HG03460 (cell line): ENCODE results near the gene DIS3L2.

Experiments used
- ATAC-seq: cut with Tn5 transposase; IDR thresholded peaks from one replicate; pipeline ENCODE4 v1.9.1; 2021; ENCODE audit not compliant: unreplicated experiment

Gene DIS3L2

GRCh38 chr2:232340171-232340935 is 378.8 kb downstream of the DIS3L2 start:
- no peak for ATAC-seq

- ATAC-seq, result no peak
These were observed 379.7 kb downstream of the DIS3L2 start for GRCh38 chr2:232341061-232341738.

- no peak for ATAC-seq
These were observed 380.2 kb downstream of the DIS3L2 start for GRCh38 chr2:232341739-232342126.

DNA sequence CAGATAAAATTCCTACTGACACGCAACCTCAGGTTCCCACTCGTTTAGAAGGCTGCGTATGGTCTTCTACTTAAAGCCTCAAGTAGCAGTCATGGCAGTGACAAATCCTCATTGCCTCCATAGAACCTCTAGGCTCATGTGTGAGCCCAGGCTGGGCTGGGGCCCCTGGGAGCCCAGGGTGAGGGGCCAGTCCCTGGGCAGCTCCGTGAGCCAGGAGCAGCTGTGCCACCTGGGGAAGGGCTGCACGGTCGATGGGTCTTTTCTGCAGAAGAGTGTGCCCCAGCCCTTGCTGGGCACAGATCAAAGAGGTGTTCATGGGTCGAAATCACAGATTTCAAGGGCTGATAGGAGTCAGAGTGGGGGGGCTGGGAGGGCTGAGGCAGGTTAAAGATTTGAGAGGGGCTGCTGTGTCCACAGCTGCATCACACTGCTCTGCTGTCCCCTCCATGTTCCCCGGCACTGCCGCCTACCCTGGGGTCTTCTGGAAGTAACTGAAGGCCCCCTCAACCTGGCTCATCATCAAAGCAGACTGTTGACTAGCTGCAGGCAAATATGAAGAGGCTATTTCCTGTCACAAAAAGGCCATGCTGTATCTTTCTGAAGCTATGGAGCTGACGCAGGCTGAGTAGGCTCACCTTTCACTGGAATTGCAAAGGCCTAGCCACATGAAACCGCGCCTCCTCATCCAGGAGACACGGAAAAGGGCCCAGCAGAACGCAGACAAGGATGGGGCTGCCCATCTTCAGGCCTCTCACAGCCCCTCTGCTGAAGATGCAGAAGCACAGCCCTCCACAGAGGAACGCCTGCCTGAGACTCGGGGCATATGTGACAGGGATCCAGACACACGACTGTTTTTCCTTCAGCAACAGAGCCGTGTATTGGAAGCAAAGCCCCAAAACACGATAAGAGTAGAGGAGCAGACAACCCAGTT is 381.4 kb downstream of the DIS3L2 start:
- ATAC-seq, result no peak

DNA sequence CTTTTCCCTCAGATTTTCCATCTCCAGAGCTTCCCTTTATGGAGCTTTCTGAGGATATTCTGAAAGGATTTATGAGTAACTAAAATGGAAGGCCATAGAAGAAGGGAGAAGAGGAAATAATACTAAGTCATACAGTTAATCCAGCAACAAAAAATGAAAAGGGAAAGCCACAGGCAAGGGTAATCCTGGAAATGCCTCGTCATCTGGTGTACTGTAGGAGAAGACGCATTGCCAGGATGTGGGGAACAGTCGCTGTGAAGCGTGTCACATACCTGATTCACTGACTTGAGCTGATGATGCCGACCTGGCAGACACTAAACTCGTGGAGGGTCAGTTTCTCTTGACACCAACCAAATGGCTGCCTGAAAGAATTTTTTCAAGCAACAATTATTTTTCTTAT is 382.3 kb downstream of the DIS3L2 start:
- ATAC-seq, result no peak

GRCh38 chr2:232345251-232345650 is 383.7 kb downstream of the DIS3L2 start:
- no peak for ATAC-seq

GRCh38 chr2:232347369-232347768 is 385.9 kb downstream of the DIS3L2 start:
- ATAC-seq, result no peak

DNA sequence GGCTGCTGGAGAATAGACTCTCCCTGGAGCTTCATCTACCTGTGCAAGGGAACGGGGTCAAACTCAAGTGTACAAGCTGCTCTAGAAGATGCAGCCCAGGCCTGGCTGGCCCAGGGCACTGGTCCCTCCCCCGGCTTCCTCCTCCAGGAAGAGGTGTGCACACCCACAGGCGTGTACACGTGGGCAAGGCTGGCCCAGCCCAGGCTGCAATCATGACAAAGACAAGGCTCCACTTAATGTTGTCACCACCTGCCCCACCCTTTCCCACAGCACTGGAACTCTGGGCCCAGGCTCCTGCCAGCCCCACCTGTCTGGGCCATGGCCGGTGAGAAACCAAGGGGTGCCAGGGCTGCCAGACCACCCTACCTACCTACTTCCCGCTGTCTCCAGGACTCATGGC is 387.4 kb downstream of the DIS3L2 start:
- ATAC-seq, result no peak

GRCh38 chr2:232349546-232349945 is 388.0 kb downstream of the DIS3L2 start:
- ATAC-seq, result no peak

GRCh38 chr2:232349946-232350635 is 388.6 kb downstream of the DIS3L2 start:
- no peak for ATAC-seq

- ATAC-seq, result no peak
These were observed 389.5 kb downstream of the DIS3L2 start for GRCh38 chr2:232350804-232351685.

- ATAC-seq, result no peak
These were observed 390.4 kb downstream of the DIS3L2 start for GRCh38 chr2:232351686-232352510.

DNA sequence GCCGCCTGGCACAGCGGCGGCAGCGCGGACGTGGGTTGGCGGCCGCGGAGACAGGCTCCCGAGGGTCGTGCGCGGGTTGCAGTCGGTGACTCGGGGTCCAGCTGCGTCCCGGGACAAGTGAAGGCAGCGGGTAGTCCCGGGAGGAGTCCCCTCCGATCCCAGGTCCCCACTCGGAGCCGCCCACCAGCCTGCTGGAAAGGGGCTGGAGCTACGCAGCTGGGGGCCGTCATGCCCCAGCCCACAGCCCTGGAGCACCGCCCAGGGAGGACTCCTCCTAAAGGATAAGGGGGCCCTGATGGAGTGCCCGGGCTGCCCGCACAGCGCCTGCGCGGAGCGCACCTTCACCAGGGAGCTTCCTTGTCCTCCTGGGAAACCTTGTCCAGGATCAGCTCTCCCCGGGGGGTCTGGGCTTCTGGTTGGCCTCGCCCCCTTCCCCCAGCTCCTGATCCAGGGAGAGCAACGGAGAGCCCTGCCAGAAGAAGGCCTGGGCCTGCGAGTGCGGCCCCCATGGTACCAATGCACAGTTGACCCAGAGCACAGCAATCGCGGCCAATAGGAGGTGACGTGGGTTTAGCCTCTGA is 391.1 kb downstream of the DIS3L2 start:
- no peak for ATAC-seq

GRCh38 chr2:232353096-232353495 is 391.6 kb downstream of the DIS3L2 start:
- ATAC-seq, result no peak

GRCh38 chr2:232353660-232354059 is 392.1 kb downstream of the DIS3L2 start:
- ATAC-seq, result no peak

DNA sequence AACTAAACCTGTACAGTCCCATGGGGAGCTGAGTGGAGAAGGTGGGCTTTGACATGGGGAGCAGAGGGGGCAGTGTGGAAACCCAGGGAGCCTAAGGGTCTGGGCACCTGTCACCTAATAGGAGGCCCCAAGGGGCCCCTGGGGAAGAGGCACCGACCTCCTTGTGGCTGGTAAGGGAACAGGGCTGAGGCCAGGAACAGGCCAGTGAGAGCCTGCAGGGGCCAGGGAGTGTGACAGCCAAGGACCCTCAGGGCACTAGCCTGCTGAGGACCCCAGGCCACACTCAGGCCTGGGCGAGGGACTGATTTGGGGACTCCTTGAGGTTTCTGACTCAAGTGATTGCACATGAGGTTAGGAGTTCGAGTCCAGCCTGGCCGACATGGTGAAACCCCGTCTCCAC is 392.6 kb downstream of the DIS3L2 start:
- ATAC-seq, result no peak

GRCh38 chr2:232361646-232362045 is 400.1 kb downstream of the DIS3L2 start:
- no peak for ATAC-seq

DNA sequence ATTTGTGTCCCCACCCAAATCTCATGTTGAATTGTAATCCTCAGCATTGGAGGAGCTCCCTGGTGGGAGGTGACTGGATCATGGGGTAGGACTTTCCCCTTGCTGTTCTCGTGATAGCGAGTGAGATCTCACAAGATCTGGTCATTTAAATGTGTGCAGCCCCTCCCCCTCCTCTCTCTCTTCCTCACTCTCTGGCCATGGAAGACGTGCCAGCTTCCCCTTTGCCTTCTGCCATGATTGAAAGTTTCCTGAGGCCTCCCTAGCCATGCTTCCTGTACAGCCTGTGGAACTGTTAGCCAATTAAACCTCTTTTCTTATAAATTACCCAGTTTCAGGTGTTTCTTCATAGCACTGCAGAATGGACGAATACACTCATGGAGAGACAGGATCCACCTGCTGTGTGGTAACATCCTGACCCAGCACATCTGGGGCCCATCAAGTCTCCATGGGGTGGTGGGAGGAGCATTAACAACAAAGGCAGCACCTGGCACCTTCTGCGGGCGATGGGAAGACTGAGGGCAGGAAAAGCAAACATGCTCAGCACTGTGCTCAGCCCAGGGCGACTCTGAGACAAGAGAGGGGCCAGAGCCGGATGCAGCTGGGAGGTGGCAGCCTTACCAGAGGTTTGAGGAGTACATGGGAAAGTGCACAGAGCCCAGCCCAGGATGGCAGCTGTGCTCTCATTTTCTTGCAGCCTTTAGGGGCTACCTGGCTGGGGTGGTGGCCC is 400.8 kb downstream of the DIS3L2 start:
- ATAC-seq, result no peak
